GM21723 (cell line): ENCODE measurements around the gene MRPS11.
A peak's percentile ranks its signal among the peaks of the same experiment; 100 is the strongest.
"Not testable (repeated sequence)": the region's sequence is repeated elsewhere in the genome, so short reads cannot be mapped to it uniquely, and the experiment has no call there.

Experiments
- ATAC-seq: cut with Tn5 transposase; IDR thresholded peaks from one replicate; pipeline ENCODE4 v1.9.1; 2021; ENCODE audit warnings: mild to moderate bottlenecking, moderate library complexity; ENCODE audit not compliant: unreplicated experiment

Gene MRPS11

DNA sequence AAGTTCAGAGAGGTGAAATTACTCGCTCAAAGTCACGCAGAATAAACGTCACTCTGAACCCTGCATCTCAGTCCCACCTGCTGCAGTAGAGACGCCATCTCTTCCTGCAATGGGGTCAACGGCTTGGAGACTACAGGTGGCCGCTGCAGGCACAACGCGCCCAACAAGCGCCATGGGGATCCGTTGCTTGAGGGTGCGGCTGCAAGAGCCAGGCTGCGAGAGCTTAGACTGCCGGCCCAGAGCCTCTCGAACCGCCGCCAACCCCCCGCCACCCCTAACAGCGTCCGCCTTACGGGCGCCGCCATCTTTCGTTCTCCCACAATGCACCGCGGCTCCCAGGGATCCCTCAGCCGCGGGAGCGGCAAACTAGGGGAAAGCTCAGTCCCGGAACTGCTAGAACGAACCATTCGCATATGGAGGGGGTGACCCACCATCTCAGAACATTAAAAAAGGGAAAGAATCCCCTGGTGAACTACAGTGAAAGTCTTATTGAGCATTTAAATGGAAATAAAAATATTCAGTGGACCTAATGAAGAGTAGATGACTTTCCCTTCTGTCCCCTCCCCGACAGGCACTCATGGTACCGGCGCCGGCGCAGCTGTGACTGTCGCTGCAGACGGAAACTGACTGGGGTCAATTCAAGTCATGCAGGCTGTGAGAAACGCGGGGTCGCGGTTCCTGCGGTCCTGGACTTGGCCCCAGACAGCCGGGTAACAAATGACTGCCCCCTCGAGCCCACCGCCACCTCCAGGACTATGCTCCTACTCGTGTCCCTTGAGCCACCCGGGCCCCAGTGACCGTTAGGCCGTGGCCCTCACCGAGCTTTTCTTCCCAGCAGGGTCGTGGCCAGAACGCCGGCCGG is at the start of gene MRPS11, which contains the start of gene MRPL46:
Gene MRPS11 (plus strand): TSS at position 636 of the 862 bp plus-strand sequence. CDS start 10 bp downstream, at position 646.
Gene MRPL46 (minus strand): TSS at position 316 of the 862 bp plus-strand sequence. CDS start 11 bp downstream, at position 305.
- peak; percentile 89 for ATAC-seq

DNA sequence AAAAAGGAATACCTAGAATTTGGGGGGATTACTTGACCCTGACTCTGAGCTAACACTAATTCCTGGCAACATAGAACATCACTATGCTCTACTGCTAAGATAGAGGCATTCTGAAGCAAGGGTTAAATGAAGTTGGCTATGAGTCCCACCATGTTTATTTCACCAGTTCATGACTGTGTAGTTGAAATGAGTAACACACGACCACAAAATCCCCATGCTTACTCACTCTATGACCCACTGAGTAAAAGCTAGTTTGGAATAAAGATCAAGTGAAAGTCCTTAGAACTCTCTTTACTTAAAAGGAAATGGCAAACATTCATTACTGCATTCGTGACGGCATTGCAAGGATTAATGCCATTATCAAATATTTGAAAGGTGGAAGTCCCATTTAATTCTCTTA is 47.7 kb upstream of the MRPS11 start:
- no peak for ATAC-seq

DNA sequence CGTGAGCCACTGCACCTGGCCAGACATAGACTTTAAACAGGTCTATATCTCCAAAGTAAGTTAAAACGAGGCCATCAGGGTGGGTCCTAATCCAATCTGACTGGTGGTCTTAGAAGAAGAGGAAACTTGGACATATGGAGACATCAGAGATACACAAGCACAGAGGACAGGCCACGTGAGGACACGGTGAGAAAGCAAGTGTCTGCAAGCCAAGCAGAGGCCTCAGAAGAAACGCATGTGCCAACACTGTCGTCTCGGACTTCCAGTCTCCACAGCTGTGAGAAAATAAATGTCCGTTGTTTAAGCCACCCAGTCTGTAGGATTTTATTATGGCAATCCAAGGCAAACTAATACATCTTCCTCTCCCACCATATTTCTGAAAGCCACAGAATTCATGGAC is 44.2 kb upstream of the MRPS11 start:
- ATAC-seq = no peak

DNA sequence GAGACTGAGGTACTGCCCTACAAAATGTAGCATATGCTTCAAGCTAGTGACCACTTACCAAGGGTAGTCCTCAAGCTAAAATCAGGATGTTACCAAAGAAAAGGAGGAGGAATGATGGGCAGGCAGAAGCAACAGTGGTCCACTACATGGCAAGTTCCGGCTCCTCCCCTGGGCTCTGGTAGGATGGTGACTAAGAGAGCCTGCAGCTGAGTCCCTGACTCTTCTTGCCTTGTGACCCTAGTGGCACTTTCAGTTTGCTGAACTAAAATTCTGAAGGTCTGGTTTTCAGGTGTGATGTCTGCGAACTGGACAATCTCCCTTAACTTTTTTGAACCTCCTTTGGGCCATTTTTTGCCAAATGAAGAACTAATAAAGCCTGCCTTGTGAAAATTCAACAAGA is 41.2 kb upstream of the MRPS11 start:
- ATAC-seq = no peak

DNA sequence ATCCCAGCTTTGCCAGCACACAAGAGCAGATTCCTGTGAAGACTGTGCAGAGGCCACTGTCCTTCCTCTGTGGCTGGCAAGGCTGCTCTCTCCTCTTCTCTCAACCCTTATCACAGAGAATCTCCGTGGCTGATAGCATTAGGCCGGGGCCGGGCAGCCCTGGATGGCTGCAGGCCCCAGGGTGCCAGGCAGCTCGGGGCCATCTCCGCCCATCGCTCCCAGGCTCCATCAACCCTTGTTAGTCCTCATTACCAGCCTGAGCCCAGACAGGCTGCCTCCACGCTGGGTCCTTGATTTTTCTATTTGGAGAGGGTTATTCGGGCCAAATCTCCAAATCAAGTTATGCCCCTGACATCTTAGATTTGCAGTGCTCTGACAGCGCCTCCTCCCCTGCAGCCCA is 39.5 kb upstream of the MRPS11 start:
- ATAC-seq = no peak

DNA sequence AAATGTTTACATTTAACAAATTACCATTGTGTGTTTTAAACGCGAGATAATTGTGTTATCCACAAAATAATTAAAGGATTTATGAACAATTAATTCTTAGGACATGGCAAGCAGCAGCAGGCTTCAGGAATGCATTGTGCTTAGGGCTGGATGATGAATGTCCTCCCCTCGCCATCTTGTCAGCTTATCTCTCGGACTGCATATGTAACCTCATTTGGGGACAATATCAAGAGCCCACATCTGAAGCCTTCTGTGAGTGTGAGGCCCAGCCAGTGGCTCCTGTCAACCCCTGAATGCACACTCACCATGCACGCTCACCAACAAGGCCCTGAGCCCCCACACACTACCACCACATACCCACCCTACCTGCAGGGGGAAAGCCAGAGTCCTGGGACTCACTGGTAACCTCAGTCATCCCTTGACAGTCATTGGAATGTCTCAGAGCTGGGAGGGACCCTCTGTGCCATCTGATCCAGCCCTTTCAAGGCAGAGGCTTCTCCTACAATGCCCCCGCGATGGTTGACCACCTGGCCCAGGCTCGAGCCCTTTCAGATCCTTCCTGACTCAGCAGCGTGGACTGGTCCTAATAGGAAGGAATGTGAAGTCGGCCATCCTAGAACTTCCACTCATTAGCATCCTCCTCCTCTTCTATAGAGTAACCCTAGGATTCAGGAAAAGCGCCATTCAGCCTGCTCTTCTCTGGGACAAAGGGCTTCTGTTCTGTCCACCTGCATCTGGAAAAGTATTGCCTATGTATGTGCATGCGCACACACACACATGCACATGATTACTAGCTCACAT is 38.5 kb upstream of the MRPS11 start:
- ATAC-seq = no peak

DNA sequence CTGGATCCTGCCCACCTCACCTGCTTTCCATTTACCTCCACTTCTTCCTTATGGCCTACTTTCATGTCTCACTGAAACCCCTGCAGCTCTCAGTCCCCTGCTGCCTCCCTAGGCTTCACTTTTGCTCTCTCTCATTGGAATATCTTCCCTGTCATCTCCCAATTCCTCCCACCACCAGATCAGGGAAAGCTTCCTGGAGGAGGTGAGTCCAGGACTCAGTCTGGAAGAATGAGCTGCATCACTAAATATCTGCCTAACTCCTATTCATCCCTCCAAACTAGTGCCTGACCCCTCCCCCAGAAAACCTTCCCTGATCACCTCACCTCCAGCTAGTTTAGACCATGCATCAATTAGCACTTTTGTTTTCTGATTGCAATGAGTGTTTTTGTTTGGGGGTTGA is 37.5 kb upstream of the MRPS11 start:
- no peak for ATAC-seq

DNA sequence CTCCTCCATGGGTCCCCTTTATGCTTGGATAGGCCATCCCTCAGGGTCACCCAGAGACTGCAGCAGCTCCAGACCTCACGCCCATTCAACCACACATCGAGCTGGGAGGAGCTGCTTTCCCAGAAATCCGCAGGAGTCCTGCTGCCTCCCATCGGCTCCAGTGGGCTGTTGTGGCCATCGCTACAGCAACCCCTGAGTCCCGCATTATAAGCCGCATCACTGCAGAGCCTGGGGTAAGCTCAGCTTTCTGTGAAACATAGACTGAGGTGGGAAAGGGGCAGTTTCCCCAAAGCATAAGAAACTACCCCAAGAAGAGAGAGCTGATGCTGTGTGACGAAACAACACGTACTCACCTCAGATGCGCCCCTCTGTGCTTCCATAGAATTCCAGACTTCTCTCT is 36.1 kb upstream of the MRPS11 start:
- no peak for ATAC-seq

DNA sequence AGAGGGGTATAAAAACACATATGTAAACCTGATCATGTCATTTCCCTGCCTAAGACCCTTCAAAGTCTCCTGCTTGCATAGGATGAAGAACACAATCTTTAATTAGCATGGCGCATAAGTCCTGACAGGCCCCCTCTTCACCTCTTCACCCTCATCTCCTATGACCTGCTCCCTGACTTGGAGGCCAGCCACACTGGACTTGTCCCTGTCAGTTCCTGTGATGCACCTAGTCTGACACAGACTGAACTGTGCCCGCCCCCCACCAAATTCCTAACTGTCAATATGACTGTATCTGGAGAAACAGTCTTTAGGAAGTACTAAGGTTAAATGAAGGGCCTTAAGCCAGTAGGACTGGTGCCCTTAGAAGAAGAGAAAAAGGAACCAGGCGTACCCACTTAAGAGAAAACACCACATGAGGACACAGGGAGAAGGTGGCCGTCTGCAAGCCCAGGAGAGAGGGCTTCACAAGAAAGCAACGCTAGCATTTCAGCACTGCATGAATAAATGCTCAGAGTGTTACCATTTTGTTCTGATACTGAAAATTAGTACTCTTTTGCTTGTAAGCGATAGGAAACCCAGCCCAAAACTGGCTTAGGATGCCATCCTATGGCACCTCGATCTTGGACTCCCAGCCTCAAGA is 34.3 kb upstream of the MRPS11 start:
- ATAC-seq = no peak

DNA sequence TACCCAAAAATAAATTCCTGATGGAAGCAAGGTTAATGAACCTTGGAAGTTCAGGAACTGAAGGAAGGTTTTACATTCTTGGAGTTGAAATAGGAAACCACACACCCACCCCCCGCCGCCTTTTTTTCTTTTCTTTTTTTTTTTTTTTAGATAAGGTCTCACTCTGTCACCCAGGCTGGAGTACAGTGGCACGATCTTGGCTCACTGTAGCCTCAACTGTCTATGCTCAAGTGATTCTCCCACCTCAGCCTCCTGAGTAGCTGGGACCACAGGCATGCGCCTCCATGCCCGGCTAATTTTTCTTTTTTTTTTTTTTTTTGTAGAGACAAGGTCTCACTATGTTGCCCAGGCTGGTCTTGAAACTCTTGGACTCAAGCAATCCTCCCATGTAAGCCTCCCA is 33.4 kb upstream of the MRPS11 start:
- not testable (repeated sequence) for ATAC-seq

DNA sequence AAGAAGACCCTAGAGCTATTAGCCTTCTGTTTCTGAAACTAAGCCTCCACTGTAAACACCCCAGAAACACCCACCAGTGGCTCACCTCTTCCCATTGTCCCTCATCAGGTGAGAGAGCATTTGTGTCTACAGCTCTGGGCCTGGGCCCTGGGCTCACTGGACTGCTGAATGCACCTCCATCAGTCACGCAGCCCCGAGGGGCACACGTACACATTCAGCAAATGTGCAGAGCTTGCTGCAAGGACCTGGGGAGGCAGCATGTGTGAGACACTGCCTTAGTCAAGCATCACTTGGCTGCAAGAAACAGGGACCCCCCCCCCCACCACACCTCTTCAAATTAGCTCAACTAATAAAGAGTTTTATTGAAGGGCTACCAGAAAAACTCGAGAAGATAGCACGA is 29.3 kb upstream of the MRPS11 start:
- ATAC-seq = no peak

DNA sequence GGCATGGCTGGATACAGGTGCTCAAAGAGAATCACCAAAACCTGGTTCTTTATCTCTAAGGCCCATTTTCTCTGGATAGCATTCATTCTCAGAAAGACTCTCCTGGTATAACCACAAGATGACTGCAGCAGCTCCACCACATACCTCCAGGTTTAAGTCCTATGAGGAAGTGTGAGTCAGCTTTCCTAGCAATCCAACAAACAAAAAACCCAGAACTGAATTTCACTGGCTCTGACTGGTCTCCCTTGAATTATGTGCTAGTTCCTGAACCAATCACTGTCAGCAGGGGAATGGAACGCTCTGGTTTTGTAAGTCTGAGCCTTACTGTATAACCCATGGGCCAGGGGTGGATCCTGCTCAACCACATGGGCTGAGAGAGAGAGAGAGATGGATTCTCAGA is 27.5 kb upstream of the MRPS11 start:
- ATAC-seq = no peak

DNA sequence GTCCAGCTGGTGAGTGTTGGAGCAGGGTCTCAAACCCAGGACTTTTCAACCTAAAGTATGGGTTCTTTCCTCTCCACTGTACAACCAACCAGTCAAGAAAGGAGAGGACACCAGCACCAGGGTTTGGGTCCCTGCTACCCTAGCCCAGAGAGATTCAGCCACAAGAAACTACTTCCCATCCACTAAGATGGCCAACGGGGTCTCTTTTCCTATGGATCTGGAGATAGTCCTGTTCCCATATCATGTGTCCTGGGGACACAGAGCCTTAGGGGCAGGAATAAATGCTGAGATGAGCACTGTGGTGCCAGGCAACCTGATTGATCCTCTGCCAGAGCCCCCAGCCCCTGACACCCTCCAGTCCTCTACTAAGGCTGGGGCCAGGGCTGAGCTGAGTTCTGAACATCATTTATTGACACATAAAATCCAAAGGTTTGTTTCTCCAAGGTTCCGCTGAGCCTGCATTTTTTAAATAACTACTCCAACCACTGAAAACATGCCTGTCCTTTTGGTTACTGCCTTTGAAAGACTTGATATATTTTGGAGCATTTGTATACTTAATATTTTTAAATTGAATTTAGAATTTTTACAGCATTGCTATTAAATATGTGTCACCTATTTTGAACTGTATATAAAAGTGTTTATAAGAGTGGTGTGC is 26.3 kb upstream of the MRPS11 start:
- ATAC-seq = no peak

DNA sequence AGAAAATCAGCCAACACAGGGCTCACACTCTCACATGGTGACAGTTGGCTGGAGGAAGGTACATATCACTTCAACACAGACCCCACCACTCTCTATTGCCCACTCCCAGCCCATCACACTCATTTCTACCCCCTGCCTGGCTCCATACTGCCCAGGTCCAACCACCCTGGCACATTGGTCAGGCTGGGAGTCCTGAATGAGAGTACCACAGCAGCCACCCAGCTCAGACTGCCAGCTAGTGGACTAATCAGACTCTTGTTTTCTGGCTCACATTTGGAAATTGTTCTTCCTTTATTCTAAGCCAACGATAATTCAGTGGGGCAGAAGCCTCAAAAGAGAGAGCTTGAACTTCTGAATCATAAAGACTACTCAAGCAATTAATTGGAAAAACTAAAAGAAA is 20.3 kb upstream of the MRPS11 start:
- no peak for ATAC-seq

DNA sequence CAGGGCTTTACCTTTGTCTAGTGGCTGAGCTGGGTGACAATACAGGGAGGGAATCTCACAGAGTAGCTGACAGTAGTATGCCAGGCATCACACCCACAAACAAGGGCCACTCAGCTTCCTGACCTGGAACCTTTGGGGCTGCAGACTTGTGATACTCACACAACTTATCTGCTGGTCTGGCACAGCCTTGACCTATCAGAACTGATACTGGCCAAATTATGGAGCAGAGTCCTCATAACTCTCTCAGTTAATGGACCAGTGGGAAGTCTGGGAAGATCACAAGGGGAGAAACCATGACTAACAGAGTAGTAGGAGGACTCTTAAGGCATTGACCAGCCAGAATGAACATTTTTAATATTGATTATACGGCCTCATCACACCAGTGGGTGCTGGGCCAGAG is 19.8 kb upstream of the MRPS11 start:
- no peak for ATAC-seq

DNA sequence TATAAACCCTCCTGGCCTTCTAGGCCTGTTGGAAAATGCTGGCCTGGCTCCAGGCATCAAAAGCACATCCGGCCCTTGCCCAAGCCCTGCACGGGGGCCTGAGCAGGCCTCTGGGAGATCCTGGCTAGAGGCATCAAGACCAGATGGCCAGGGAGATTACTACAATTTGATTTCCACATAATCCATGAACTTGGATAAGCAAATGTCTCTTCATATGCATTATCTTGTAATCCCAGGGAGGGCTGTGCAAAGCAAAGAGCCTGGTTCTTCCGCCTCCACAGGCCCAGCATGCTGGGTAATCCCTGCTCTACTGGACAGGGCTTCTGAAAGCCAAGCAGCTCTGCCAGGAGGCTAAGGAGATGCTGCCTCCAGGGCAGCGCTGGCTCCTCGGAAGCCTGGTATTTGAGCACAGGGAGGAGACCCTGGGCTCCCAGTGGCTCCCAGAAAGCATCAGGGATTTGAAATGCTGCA is 18.5 kb upstream of the MRPS11 start:
- ATAC-seq = no peak

DNA sequence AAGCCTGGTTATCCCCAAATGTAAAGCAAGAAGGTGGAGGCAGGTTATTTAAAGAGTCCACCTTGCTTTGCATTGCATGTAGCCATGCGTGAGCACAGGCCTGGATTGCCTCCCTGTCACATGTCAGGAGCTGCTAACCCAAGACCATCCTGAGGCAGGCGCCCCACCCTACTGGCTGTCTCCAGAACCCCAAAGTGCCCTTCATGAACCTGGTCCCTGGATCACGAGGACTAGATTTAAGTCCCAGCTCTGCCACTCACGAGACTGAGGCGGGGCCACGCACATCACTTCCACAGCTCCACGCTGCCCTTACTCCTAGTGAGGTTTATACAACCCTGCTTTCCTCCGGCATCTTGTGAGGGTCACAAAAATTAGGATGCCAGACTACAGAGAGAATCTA is 17.9 kb upstream of the MRPS11 start:
- ATAC-seq = no peak

DNA sequence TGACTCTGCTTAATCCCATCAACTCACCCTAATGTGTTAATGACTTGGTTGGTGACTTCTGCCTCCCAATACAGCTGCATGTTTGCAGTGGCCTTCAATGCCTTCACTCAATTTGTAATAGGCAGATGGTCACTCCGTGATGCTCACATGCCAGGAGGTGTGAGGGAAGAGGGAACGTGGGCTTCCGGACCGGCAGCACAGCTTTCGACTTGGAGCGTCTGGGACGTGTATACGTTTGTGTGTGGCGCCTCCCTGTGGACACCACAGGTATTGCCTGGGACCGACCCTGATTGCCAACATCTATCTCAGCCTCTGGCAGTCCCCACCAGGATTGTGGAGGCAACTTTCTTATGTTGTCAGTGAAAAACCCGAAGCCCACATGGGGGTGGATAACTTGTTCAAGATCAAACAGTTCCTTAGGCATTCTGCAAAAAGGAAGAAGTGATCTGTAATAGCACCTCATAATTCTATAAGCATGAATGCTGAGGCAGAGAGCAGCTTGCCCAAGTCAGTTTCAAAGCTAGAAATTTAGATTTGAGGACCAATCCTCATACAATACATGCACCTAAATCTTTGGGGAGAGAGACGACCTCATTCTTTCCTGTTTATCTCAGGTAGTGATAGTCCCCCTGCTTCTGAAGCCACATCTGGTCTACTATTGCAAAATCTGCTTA is 17.2 kb upstream of the MRPS11 start:
- ATAC-seq = peak; percentile 75

DNA sequence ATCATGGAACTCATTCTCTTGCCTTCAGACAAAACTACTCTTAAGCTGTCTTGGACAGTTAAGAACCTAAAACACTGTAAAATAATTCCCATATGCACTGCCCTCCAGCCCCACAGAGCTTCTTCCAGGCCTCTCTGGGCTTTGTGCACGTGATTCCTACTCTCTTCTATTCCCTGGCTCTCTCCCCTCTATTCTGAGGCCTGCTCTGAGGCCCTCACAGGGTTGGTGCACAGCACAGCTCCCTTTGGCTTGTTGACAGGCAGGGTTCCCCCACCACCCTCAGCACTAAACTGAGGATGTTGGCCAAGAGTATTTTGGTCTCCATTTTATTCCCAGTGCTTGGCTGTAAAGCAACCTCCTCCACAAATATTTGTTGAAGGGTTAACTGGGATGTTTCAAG is 13.9 kb upstream of the MRPS11 start:
- ATAC-seq = no peak

DNA sequence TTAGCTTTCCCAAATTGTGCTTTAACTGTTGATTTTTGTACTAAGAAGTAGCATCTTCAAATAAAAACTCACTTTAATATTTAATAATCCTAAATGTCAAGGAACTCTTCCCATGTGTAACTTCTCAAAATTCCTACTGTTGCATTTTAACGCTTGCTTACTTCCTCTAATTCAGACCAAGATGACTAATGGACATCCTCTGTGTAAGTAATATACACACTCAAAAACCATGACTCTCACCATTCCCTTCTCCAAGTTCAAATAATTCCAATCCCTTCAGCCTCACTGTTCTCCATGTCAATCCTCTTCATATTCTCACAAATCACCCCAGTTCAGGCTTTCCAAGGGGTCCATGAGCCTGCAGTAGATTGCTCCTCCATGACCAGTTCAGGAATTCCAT is 13.3 kb upstream of the MRPS11 start:
- ATAC-seq = no peak
